HepG2 (cell line): ENCODE results near the gene MAP1B. TPM values are rescaled to one million over a fixed set of nuclear protein-coding genes. Genes with fewer than 3 reads are reported as not detected.

Source experiments
- ATAC-seq: fragments of 200-7000 bp; cut with Tn5 transposase; 3 replicates; pipeline ENCODE4 v1.9.1; 2020; ENCODE audit warnings: mild to moderate bottlenecking, moderate library complexity
- BruUV-seq: library from RNA; stranded (reverse); fragments of 400-500 nt; replicated peaks from 2 replicates; lab custom pipeline; 2021; lab: Mats Ljungman, UMichigan
- CTCF ChIA-PET: fragments of 300-600 bp; formaldehyde crosslinking; extraction: SDS; loops from one replicate; lab custom pipeline; 2021; ENCODE audit warnings: low total read pairs, inconsistent platforms, low intra/inter-chr PET ratio; lab: Yijun Ruan, JAX
- POLR2A ChIA-PET: fragments of 350-600 bp; sonication (Branson Sonifier 250); formaldehyde crosslinking; loops from one replicate; lab custom pipeline; 2020; ENCODE audit warnings: antibody characterized with exemption, inconsistent platforms; lab: Yijun Ruan, JAX
- DNase-seq: peaks from one replicate; pipeline ENCODE4 v3.0.0-alpha.2; 2015; ENCODE audit warnings: low spot score
- FAIRE-seq: peaks from 3 replicates; lab custom pipeline; 2011; peaks lifted over from hg19 to GRCh38; lab: Jason Lieb, UNC
- H2AFZ ChIP-seq: one replicate; pipeline ENCODE4 v1.6.1; 2011; ENCODE audit warnings: low read length, inconsistent platforms
- H3K27ac ChIP-seq: fragments of 300-600 bp; 3 replicates; pipeline ENCODE4 v1.8.0; 2011; ENCODE audit warnings: mixed run types, mild to moderate bottlenecking, mixed read lengths, low read length, inconsistent platforms; ENCODE audit not compliant: insufficient read depth; ENCODE audit errors: extremely low read length
- H3K27me3 ChIP-seq, 2 experiments: fragments of 200-600 bp in 1 of 2; 2 replicates in 1 of 2; 3 replicates in 1 of 2; pipeline versions ENCODE4 v1.6.0 to v1.8.0; 2011; ENCODE audit warnings: low read length in 2 of 2, mild to moderate bottlenecking in 2 of 2, moderate library complexity in 2 of 2, inconsistent platforms in 1 of 2; ENCODE audit not compliant: insufficient read depth in 2 of 2, control insufficient read depth in 1 of 2
- H3K36me3 ChIP-seq, 2 experiments: fragments of 200-600 bp in 1 of 2; replicated peaks in 1 of 2; 2 replicates in 1 of 2; 3 replicates in 1 of 2; pipeline versions ENCODE4 v1.5.1 to v1.8.0; 2011; ENCODE audit warnings: low read length in 2 of 2, inconsistent platforms in 1 of 2; ENCODE audit not compliant: insufficient read depth in 2 of 2, control insufficient read depth in 1 of 2
- H3K4me1 ChIP-seq: 2 replicates; pipeline ENCODE4 v1.5.1; 2012; ENCODE audit warnings: low read length, inconsistent platforms; ENCODE audit not compliant: insufficient read depth
- H3K4me2 ChIP-seq: 2 replicates; pipeline ENCODE4 v1.6.0; 2011; ENCODE audit warnings: low read depth, low read length, inconsistent platforms
- H3K4me3 ChIP-seq, 3 experiments: fragments of 200-600 bp in 1 of 3; sonication (generic), shearing (Covaris generic) in 1 of 3; replicated peaks in 1 of 3; 2 replicates each; pipeline ENCODE4 v1.5.1; 2011 to 2016; ENCODE audit warnings: low read length in 3 of 3, inconsistent platforms in 2 of 3, low read depth in 2 of 3, mild to moderate bottlenecking in 2 of 3, control low read depth in 1 of 3, mixed read lengths in 1 of 3; ENCODE audit not compliant: insufficient read depth in 1 of 3
- H3K79me2 ChIP-seq: one replicate; pipeline ENCODE4 v1.6.1; 2011; ENCODE audit warnings: low read length, inconsistent platforms; ENCODE audit not compliant: insufficient read depth
- H3K9ac ChIP-seq: 2 replicates; pipeline ENCODE4 v1.6.0; 2011; ENCODE audit warnings: mild to moderate bottlenecking, low read depth, low read length, inconsistent platforms; ENCODE audit not compliant: insufficient read depth
- H3K9me3 ChIP-seq: 2 replicates; pipeline ENCODE4 v1.5.1; 2012; ENCODE audit warnings: mild to moderate bottlenecking, low read length
- H4K20me1 ChIP-seq: 2 replicates; pipeline ENCODE4 v1.6.0; 2011; ENCODE audit warnings: inconsistent platforms, mild to moderate bottlenecking, low read length, moderate library complexity; ENCODE audit not compliant: insufficient read depth
- ATM ChIP-seq: fragments of 450-650 bp; IDR thresholded peaks from 2 replicates; pipeline ENCODE4 v1.7.1; 2017; ENCODE audit warnings: mild to moderate bottlenecking, borderline replicate concordance
- CREBL2 ChIP-seq: sonication (generic); formaldehyde crosslinking; IDR thresholded peaks from 2 replicates; pipeline ENCODE4 v1.8.1; 2023; ENCODE audit warnings: missing genetic modification reagents, mild to moderate bottlenecking, borderline replicate concordance
- HDAC1 ChIP-seq: sonication (generic); formaldehyde crosslinking; IDR thresholded peaks from 2 replicates; pipeline ENCODE4 v1.5.1; 2020; ENCODE audit warnings: mild to moderate bottlenecking, missing genetic modification reagents
- IRF9 ChIP-seq: sonication (generic); formaldehyde crosslinking; IDR thresholded peaks from 2 replicates; pipeline ENCODE4 v1.8.0; 2022; ENCODE audit warnings: missing genetic modification reagents, mild to moderate bottlenecking, borderline replicate concordance
- NFKB2 ChIP-seq: sonication (generic); formaldehyde crosslinking; IDR thresholded peaks from 2 replicates; pipeline ENCODE4 v1.4.0; 2020; ENCODE audit warnings: missing genetic modification reagents, borderline replicate concordance
- SNAPC5 ChIP-seq: sonication (generic); formaldehyde crosslinking; IDR thresholded peaks from 2 replicates; pipeline ENCODE4 v1.8.1; 2023; ENCODE audit warnings: mild to moderate bottlenecking, missing genetic modification reagents, borderline replicate concordance
- SNRNP70 ChIP-seq: fragments of 200-400 bp; formaldehyde crosslinking; IDR thresholded peaks from 2 replicates; pipeline ENCODE4 v1.6.1; 2017; ENCODE audit warnings: mild to moderate bottlenecking, low read depth, low read length, moderate library complexity
- SYNCRIP ChIP-seq: fragments of 200-400 bp; formaldehyde crosslinking; IDR thresholded peaks from 2 replicates; pipeline ENCODE4 v1.6.1; 2018; ENCODE audit warnings: mild to moderate bottlenecking, low read depth, low read length; ENCODE audit not compliant: insufficient read depth
- TFAP4 ChIP-seq: sonication (generic); IDR thresholded peaks from 2 replicates; pipeline ENCODE4 v1.6.1; 2016; ENCODE audit warnings: low read depth, borderline replicate concordance
- ZNF253 ChIP-seq: sonication (generic); formaldehyde crosslinking; IDR thresholded peaks from 2 replicates; pipeline ENCODE4 v1.8.0; 2022; ENCODE audit warnings: mild to moderate bottlenecking, missing genetic modification reagents, borderline replicate concordance
- ZNF30 ChIP-seq: sonication (generic); formaldehyde crosslinking; IDR thresholded peaks from 2 replicates; pipeline ENCODE4 v1.5.0; 2020; ENCODE audit warnings: mild to moderate bottlenecking, missing genetic modification reagents
- ZSCAN29 ChIP-seq: sonication (generic); formaldehyde crosslinking; conservative IDR thresholded peaks from 2 replicates; pipeline ENCODE4 v1.4.0; 2020; ENCODE audit warnings: mild to moderate bottlenecking, missing genetic modification reagents
- WGBS: methylation state at CpG from one replicate; pipeline ENCODE4 v1.1.6; 2017; ENCODE audit warnings: low lambda C conversion rate; 5-methylcytosine and 5-hydroxymethylcytosine counted together
- in situ Hi-C: cut with HindIII; loops from 2 replicates; pipeline ENCODE4 v1.10.0; 2017; ENCODE audit warnings: low pct_unique_long_range_greater_than_20kb; ENCODE audit not compliant: extremely low pct_ligation_motif_present
- intact Hi-C: fragments of 100-400 bp; cut with micrococcal nuclease; formaldehyde crosslinking; loops from one replicate; pipeline ENCODE4 v1.10.0; 2022; ENCODE audit not compliant: unreplicated experiment
- polyA plus RNA-seq, 8 experiments: library from polyadenylated mRNA; depleted of rRNA in 3 of 8; stranded (reverse) in 7 of 8; unstranded in 1 of 8; fragments of >200 nt; fragmentation: Illumina TruSeq in 4 of 8; extraction: Trizol in 4 of 8; gene quantifications; 2 replicates each; pipeline versions ENCODE4 v1.2.1 to v1.2.3, GENCODE V29; 2011 to 2016; ENCODE audit warnings: low read depth in 4 of 8, missing spikeins in 1 of 8, mixed read lengths in 1 of 8; ENCODE audit not compliant: insufficient read depth in 1 of 8
- total RNA-seq, 5 experiments: library from RNA; depleted of rRNA; stranded (reverse); fragments of >200 nt; fragmentation: Illumina TruSeq; extraction: Trizol; gene quantifications; 2 replicates each; pipeline ENCODE4 v1.2.3, GENCODE V29; 2016; ENCODE audit warnings: low read depth in 1 of 5

The MAP1B gene
- total and polyA plus RNA-seq, 2 of the 13 experiments (the other 11 are each of a cell fraction or from before 2014, with no cell fraction given): 3.3 to 6.2 TPM

- in situ Hi-C loops (no loop called here), intact Hi-C loops (no loop called here)
- DNase-seq: no peak
- Histone ChIP-seq H3K4me2 (no peak overlapping the region), H3K9ac (no peak overlapping the region), H2AFZ (no peak overlapping the region), H3K9me3 (no peaks in the 10 kb centered on the region), H4K20me1 (no peaks in the 10 kb centered on the region), H3K36me3 (no peaks in the 10 kb centered on the region), H3K27me3 (no peaks in the 10 kb centered on the region), H3K27ac (no peak overlapping the region), H3K79me2 (no peaks in the 10 kb centered on the region), H3K4me1 (peaks cover 21% of the 10 kb centered on the region), H3K4me3 (no peak overlapping the region)
- CTCF ChIA-PET: no interaction called here
- POLR2A ChIA-PET: interaction anchor here (1.4 kb wide), 1 partner anchor 166 kb away, joined by 3 read pairs; the partner anchor contains the start of genes MRPS27 and PTCD2
- FAIRE-seq: no peak
- BruUV-seq: no TSS peak
- TF ChIP-seq TFAP4 (0 out of 2 replicates have a peak, but pooled peaks have one; percentile 19), CREBL2 (no peak)
- WGBS: 63% methylated on average over 5 of the region's 5 CpGs
- ATAC-seq: peak; percentile 45; the same call in 2 of the 3 replicates
Observed at GRCh38 chr5:72154076-72154756, 46.9 kb downstream of the MAP1B start.

GRCh38 chr5:72156946-72157624 lies 49.8 kb downstream of the MAP1B start:
- Histone ChIP-seq H3K4me1 (peaks cover 7% of the 10 kb centered on the region; the same call in 1 of the 2 replicates), H3K27ac (no peak overlapping the region), H3K9ac (no peak overlapping the region), H3K27me3 (no peaks in the 10 kb centered on the region), H3K4me3 (no peak overlapping the region), H3K79me2 (no peaks in the 10 kb centered on the region), H3K36me3 (no peaks in the 10 kb centered on the region), H2AFZ (no peak overlapping the region), H3K4me2 (no peak overlapping the region), H4K20me1 (no peaks in the 10 kb centered on the region), H3K9me3 (no peaks in the 10 kb centered on the region)
- intact Hi-C loops: no loop called here
- 77% methylated on average over 5 of the region's 5 CpGs for WGBS
- ChIA-PET POLR2A (no interaction called here), CTCF (no interaction called here)
- DNase-seq: no peak
- no peak for FAIRE-seq
- no peak for ATAC-seq
- in situ Hi-C loops: no loop called here
- no TSS peak for BruUV-seq
- TF ChIP-seq IRF9 (CRISPR knock-in tag): no peak
- TF ChIP-seq SYNCRIP: no peak
- TF ChIP-seq SNAPC5: no peak
- TF ChIP-seq SNRNP70: no peak
- TF ChIP-seq ZSCAN29 (CRISPR knock-in tag): no peak
- no peak for TF ChIP-seq ZNF253 (CRISPR knock-in tag)
- TF ChIP-seq NFKB2: no peak
- TF ChIP-seq ATM: no peak
- no peak for TF ChIP-seq HDAC1 (CRISPR knock-in tag)
- no peak for TF ChIP-seq ZNF30 (CRISPR knock-in tag)
